Stimulated activated CD4-positive, alpha-beta T cell treated with anti-CD3 and anti-CD28 coated beads, TNF-alpha, amount 100 ng/mL, for 48 hours (primary cell): ENCODE measurements around the gene LRRC15.

ENCODE experiments used
- DNase-seq, 3 donors: peaks; one replicate each; pipeline ENCODE4 v3.0.0-alpha.2; 2020; ENCODE audit warnings: low read depth in 3 of 3

Gene LRRC15

GRCh38 chr3:194364314-194364651 lies 5.3 kb downstream of the LRRC15 start:
- DNase-seq: no peak

GRCh38 chr3:194360568-194360967 lies 9.0 kb downstream of the LRRC15 start:
- DNase-seq: no peak

GRCh38 chr3:194357681-194358080 lies 11.9 kb downstream of the LRRC15 start:
- no peak for DNase-seq

GRCh38 chr3:194355379-194355778 lies 14.2 kb downstream of the LRRC15 start:
- DNase-seq: no peak

GRCh38 chr3:194354315-194354714 lies 15.2 kb downstream of the LRRC15 start:
- DNase-seq: no peak

- no peak for DNase-seq
Measured at GRCh38 chr3:194352667-194353246, 16.8 kb downstream of the LRRC15 start.

- DNase-seq: no peak
Measured at GRCh38 chr3:194351952-194352536, 17.5 kb downstream of the LRRC15 start.

GRCh38 chr3:194351080-194351672 lies 18.4 kb downstream of the LRRC15 start, which contains the start of gene CPN2:
CPN2 (minus strand) TSS chr3:194351328; CDS start chr3:194342702, 8,626 bp downstream.
- DNase-seq: no peak

GRCh38 chr3:194350726-194351071 lies 18.8 kb downstream of the LRRC15 start:
- no peak for DNase-seq

- DNase-seq: no peak
Measured at GRCh38 chr3:194348354-194348753, 21.2 kb downstream of the LRRC15 start.

- DNase-seq: no peak
Measured at GRCh38 chr3:194346621-194347020, 22.9 kb downstream of the LRRC15 start.

GRCh38 chr3:194346035-194346434 lies 23.5 kb downstream of the LRRC15 start:
- DNase-seq: no peak

GRCh38 chr3:194344012-194344411 lies 25.5 kb downstream of the LRRC15 start:
- DNase-seq: peak; percentile 38 to 72 (median 53)

GRCh38 chr3:194343561-194343893 lies 26.0 kb downstream of the LRRC15 start:
- no peak for DNase-seq

- DNase-seq: no peak
Measured at GRCh38 chr3:194342861-194343560, 26.5 kb downstream of the LRRC15 start.

GRCh38 chr3:194340757-194341400 lies 28.7 kb downstream of the LRRC15 start:
- no peak for DNase-seq

GRCh38 chr3:194339840-194340239 lies 29.7 kb downstream of the LRRC15 start:
- no peak for DNase-seq

GRCh38 chr3:194339356-194339755 lies 30.2 kb downstream of the LRRC15 start:
- DNase-seq: no peak

- no peak for DNase-seq
Measured at GRCh38 chr3:194337965-194338753, 31.4 kb downstream of the LRRC15 start.

- no peak for DNase-seq
Measured at GRCh38 chr3:194336601-194337355, 32.8 kb downstream of the LRRC15 start.

- no peak for DNase-seq
Measured at GRCh38 chr3:194333981-194334320, 35.6 kb downstream of the LRRC15 start.
